Loucy (cell line): ENCODE measurements around the gene RASSF10.

Source experiments
- H2AFZ ChIP-seq: fragments of 200-600 bp; sonication (generic); 2 replicates; pipeline ENCODE4 v1.6.0; 2016; ENCODE audit warnings: antibody characterized with exemption, mild to moderate bottlenecking, low read length, moderate library complexity
- H3F3A ChIP-seq: fragments of 200-600 bp; 2 replicates; pipeline ENCODE4 v1.6.0; 2016; ENCODE audit warnings: antibody characterized with exemption, low read depth, mild to moderate bottlenecking
- H3K27me3 ChIP-seq: fragments of 200-600 bp; sonication (generic); 2 replicates; pipeline ENCODE4 v1.6.1; 2014; ENCODE audit warnings: low read length, mild to moderate bottlenecking; ENCODE audit not compliant: insufficient read depth, poor library complexity, severe bottlenecking
- H3K36me3 ChIP-seq: fragments of 200-600 bp; sonication (generic); 2 replicates; pipeline ENCODE4 v1.6.1; 2016; ENCODE audit warnings: low read length; ENCODE audit not compliant: insufficient read depth
- H3K4me1 ChIP-seq: fragments of 200-600 bp; sonication (generic); 2 replicates; pipeline ENCODE4 v1.5.1; 2014; ENCODE audit warnings: low read length, mild to moderate bottlenecking; ENCODE audit not compliant: insufficient read depth, poor library complexity, severe bottlenecking
- H3K4me2 ChIP-seq: fragments of 200-600 bp; sonication (generic); 2 replicates; pipeline ENCODE4 v1.6.0; 2014; ENCODE audit warnings: antibody characterized with exemption, low read length, low read depth, mild to moderate bottlenecking; ENCODE audit not compliant: poor library complexity, severe bottlenecking
- H3K4me3 ChIP-seq: fragments of 200-600 bp; sonication (generic); 2 replicates; pipeline ENCODE4 v1.5.1; 2014; ENCODE audit warnings: low read length, mild to moderate bottlenecking, mixed read lengths; ENCODE audit not compliant: poor library complexity, severe bottlenecking
- H3K79me2 ChIP-seq: fragments of 200-600 bp; sonication (generic); 2 replicates; pipeline ENCODE4 v1.6.1; 2014; ENCODE audit warnings: low read length; ENCODE audit not compliant: insufficient read depth
- H3K9ac ChIP-seq: fragments of 200-600 bp; sonication (generic); 2 replicates; pipeline ENCODE4 v1.6.0; 2014; ENCODE audit warnings: mild to moderate bottlenecking, low read depth, low read length, moderate library complexity; ENCODE audit not compliant: poor library complexity, severe bottlenecking
- H3K9me2 ChIP-seq: fragments of 200-600 bp; sonication (generic); replicated peaks from 2 replicates; pipeline ENCODE4 v1.6.1; 2016; ENCODE audit warnings: low read depth, low read length, mixed read lengths
- H3K9me3 ChIP-seq: fragments of 200-600 bp; sonication (generic); 2 replicates; pipeline ENCODE4 v1.6.1; 2014; ENCODE audit warnings: mild to moderate bottlenecking, antibody characterized with exemption, low read length, low read depth; ENCODE audit not compliant: insufficient read depth
- H4K20me1 ChIP-seq: fragments of 200-600 bp; sonication (generic); 2 replicates; pipeline ENCODE4 v1.6.0; 2014; ENCODE audit warnings: antibody characterized with exemption, low read length, mild to moderate bottlenecking; ENCODE audit not compliant: insufficient read depth, poor library complexity, severe bottlenecking
- CTCF ChIP-seq: fragments of 200-600 bp; sonication (generic); conservative IDR thresholded peaks from 2 replicates; pipeline ENCODE4 v1.5.1; 2014; ENCODE audit warnings: mild to moderate bottlenecking, antibody characterized with exemption, low read length
- EZH2phosphoT487 ChIP-seq: fragments of 200-600 bp; IDR thresholded peaks from 2 replicates; pipeline ENCODE4 v1.6.1; 2018; ENCODE audit warnings: antibody characterized with exemption, mild to moderate bottlenecking, moderate library complexity, borderline replicate concordance

The RASSF10 gene

GRCh38 chr11:13033760-13034533, 24.8 kb downstream of the RASSF10 start:
- Histone ChIP-seq H3K27me3 (no peaks in the 10 kb centered on the region), H2AFZ (no peak overlapping the region), H3K4me1 (no peaks in the 10 kb centered on the region), H3K4me3 (no peak overlapping the region), H3F3A (no peaks in the 10 kb centered on the region), H3K36me3 (no peaks in the 10 kb centered on the region), H4K20me1 (no peaks in the 10 kb centered on the region), H3K9me3 (no peaks in the 10 kb centered on the region), H3K4me2 (no peak overlapping the region), H3K79me2 (no peaks in the 10 kb centered on the region), H3K9ac (no peak overlapping the region), H3K9me2 (no peaks in the 10 kb centered on the region)
- no peak for TF ChIP-seq EZH2phosphoT487
- TF ChIP-seq CTCF = no peak

GRCh38 chr11:13035711-13036110, 26.6 kb downstream of the RASSF10 start:
- Histone ChIP-seq H3K79me2 (no peaks in the 10 kb centered on the region), H3K9me3 (no peaks in the 10 kb centered on the region), H4K20me1 (no peaks in the 10 kb centered on the region), H3K9ac (no peak overlapping the region), H2AFZ (no peak overlapping the region), H3K36me3 (no peaks in the 10 kb centered on the region), H3K4me1 (no peaks in the 10 kb centered on the region), H3K4me2 (no peak overlapping the region), H3K4me3 (no peak overlapping the region), H3K27me3 (no peaks in the 10 kb centered on the region), H3K9me2 (no peaks in the 10 kb centered on the region), H3F3A (no peaks in the 10 kb centered on the region)
- TF ChIP-seq EZH2phosphoT487 (no peak), CTCF (no peak)

GRCh38 chr11:13036235-13036634, 27.1 kb downstream of the RASSF10 start:
- TF ChIP-seq EZH2phosphoT487 = no peak
- TF ChIP-seq CTCF = no peak
- Histone ChIP-seq H3K9me3 (no peaks in the 10 kb centered on the region), H3K27me3 (no peaks in the 10 kb centered on the region), H3K9me2 (no peaks in the 10 kb centered on the region), H3F3A (no peaks in the 10 kb centered on the region), H3K4me1 (no peaks in the 10 kb centered on the region), H3K4me3 (no peak overlapping the region), H2AFZ (no peak overlapping the region), H4K20me1 (no peaks in the 10 kb centered on the region), H3K79me2 (no peaks in the 10 kb centered on the region), H3K4me2 (no peak overlapping the region), H3K9ac (no peak overlapping the region), H3K36me3 (no peaks in the 10 kb centered on the region)
